Gastroesophageal sphincter (tissue), 4 donors: Measurements from ENCODE around the gene TRIML1. TPM values are rescaled to one million over a fixed set of nuclear protein-coding genes. Genes with fewer than 3 reads are reported as not detected.

Source experiments
- ATAC-seq: fragments of 150-250 bp; one replicate; pipeline ENCODE4 v1.9.1; 2016; ENCODE audit warnings: mild to moderate bottlenecking, moderate library complexity
- H3K27ac ChIP-seq, 4 donors: fragments of 200-600 bp; sonication (generic) in 3 of 4; 1 replicate in 3 of 4; 2 replicates in 1 of 4; pipeline ENCODE4 v1.5.1; 2016 to 2019
- H3K27me3 ChIP-seq: fragments of 200-600 bp; sonication (generic); one replicate; pipeline ENCODE4 v1.5.1; 2019
- H3K36me3 ChIP-seq, 2 donors: fragments of 200-600 bp; sonication (generic); one replicate each; pipeline ENCODE4 v1.5.1; 2019; ENCODE audit warnings: control low read depth in 1 of 2
- H3K4me1 ChIP-seq, 3 donors: fragments of 200-600 bp; sonication (generic); 1 replicate in 2 of 3; 2 replicates in 1 of 3; pipeline ENCODE4 v1.5.1; 2016 to 2019; ENCODE audit warnings: control low read depth in 2 of 3
- H3K4me3 ChIP-seq, 2 donors: fragments of 200-600 bp; sonication (generic); one replicate each; pipeline ENCODE4 v1.5.1; 2019; ENCODE audit warnings: mild to moderate bottlenecking in 1 of 2, moderate library complexity in 1 of 2
- H3K9me3 ChIP-seq, 3 donors: fragments of 200-600 bp; sonication (generic); one replicate each; pipeline ENCODE4 v1.5.1; 2017 to 2019; ENCODE audit warnings: control low read depth in 2 of 3
- CTCF ChIP-seq, 4 experiments: fragments of 200-600 bp in 2 of 4; fragments of 450-650 bp in 2 of 4; sonication (generic) in 1 of 4; IDR thresholded peaks; one replicate each; pipeline ENCODE4 v1.5.1; 2017 to 2019; ENCODE audit warnings: antibody characterized with exemption in 4 of 4, mild to moderate bottlenecking in 2 of 4, moderate library complexity in 2 of 4
- EP300 ChIP-seq: sonication (generic); formaldehyde crosslinking; IDR thresholded peaks from one replicate; pipeline ENCODE4 v1.6.1; 2017; ENCODE audit warnings: antibody characterized with exemption, mild to moderate bottlenecking
- POLR2A ChIP-seq, 2 donors: fragments of 450-650 bp; IDR thresholded peaks; one replicate each; pipeline ENCODE4 v1.6.1; 2017; ENCODE audit warnings: antibody characterized with exemption in 2 of 2, mild to moderate bottlenecking in 2 of 2, moderate library complexity in 1 of 2
- POLR2AphosphoS5 ChIP-seq: sonication (generic); formaldehyde crosslinking; IDR thresholded peaks from one replicate; pipeline ENCODE4 v1.6.1; 2017; ENCODE audit warnings: antibody characterized with exemption
- WGBS, 2 donors: methylation state at CpG; one replicate each; pipeline ENCODE4 v1.1.5; 2018; ENCODE audit warnings: low coverage in 1 of 2; 5-methylcytosine and 5-hydroxymethylcytosine counted together
- total RNA-seq, 4 donors: library from RNA; depleted of rRNA; stranded (reverse); fragments of >200 nt; gene quantifications; one replicate each; pipeline ENCODE4 v1.1.0, GENCODE V29; 2016

TRIML1 gene
- total RNA-seq, 4 donors from 2014 or later = not detected

GRCh38 chr4:188132232-188132631 lies 7.0 kb upstream of the TRIML1 start:
- Histone ChIP-seq H3K27me3 (no peaks in the 10 kb centered on the region), H3K27ac (no peak overlapping the region), H3K36me3 (no peaks in the 10 kb centered on the region), H3K4me1 (peaks cover 0 to 5% (median 0%) of the 10 kb centered on the region in 3 donors), H3K9me3 (no peaks in the 10 kb centered on the region), H3K4me3 (no peak overlapping the region)
- ATAC-seq = no peak
- TF ChIP-seq POLR2A (IDR thresholded peaks at IDR 0.05) (no peak), POLR2AphosphoS5 (no peak), EP300 (no peak), CTCF (IDR thresholded peaks at IDR 0.05) (no peak)
- WGBS, 2 donors = 96 to 99% methylated on average over 5 of the region's 5 CpGs

GRCh38 chr4:188138227-188138626 lies 1.0 kb upstream of the TRIML1 start:
- H3K27me3 ChIP-seq = no peaks in the 10 kb centered on the region
- WGBS, 2 donors = 65 to 67% methylated on average over 9 to 10 of the region's 10 CpGs
- no peaks in the 10 kb centered on the region for H3K36me3 ChIP-seq
- no peaks in the 10 kb centered on the region for H3K4me1 ChIP-seq
- TF ChIP-seq CTCF (IDR thresholded peaks at IDR 0.05) = no peak
- no peak for TF ChIP-seq POLR2AphosphoS5
- no peak for TF ChIP-seq EP300
- H3K27ac ChIP-seq = no peak overlapping the region
- H3K4me3 ChIP-seq = no peak overlapping the region
- ATAC-seq = no peak
- H3K9me3 ChIP-seq = no peaks in the 10 kb centered on the region

GRCh38 chr4:188139671-188140070 lies 430 bp downstream of the TRIML1 start:
- no peaks in the 10 kb centered on the region for H3K36me3 ChIP-seq
- no peak overlapping the region for H3K27ac ChIP-seq
- no peaks in the 10 kb centered on the region for H3K9me3 ChIP-seq
- TF ChIP-seq CTCF (IDR thresholded peaks at IDR 0.05) = no peak
- no peaks in the 10 kb centered on the region for H3K4me1 ChIP-seq
- no peak overlapping the region for H3K4me3 ChIP-seq
- no peak for ATAC-seq
- 70 to 95% methylated on average over 6 to 7 of the region's 19 CpGs for WGBS, 2 donors
- H3K27me3 ChIP-seq = no peaks in the 10 kb centered on the region

- Histone ChIP-seq H3K27me3 (no peaks in the 10 kb centered on the region), H3K9me3 (no peaks in the 10 kb centered on the region), H3K27ac (no peak overlapping the region), H3K36me3 (no peaks in the 10 kb centered on the region), H3K4me3 (no peak overlapping the region), H3K4me1 (no peaks in the 10 kb centered on the region)
- 54 to 67% methylated on average over 5 to 9 of the region's 11 CpGs for WGBS, 2 donors
- no peak for TF ChIP-seq POLR2A (IDR thresholded peaks at IDR 0.05)
- no peak for TF ChIP-seq POLR2AphosphoS5
- TF ChIP-seq EP300 = no peak
- no peak for TF ChIP-seq CTCF (IDR thresholded peaks at IDR 0.05)
- no peak for ATAC-seq
These were observed 4.5 kb downstream of the TRIML1 start for GRCh38 chr4:188143731-188144130.

GRCh38 chr4:188145601-188146000 lies 6.4 kb downstream of the TRIML1 start:
- no peaks in the 10 kb centered on the region for H3K36me3 ChIP-seq
- H3K4me3 ChIP-seq = no peak overlapping the region
- TF ChIP-seq CTCF (IDR thresholded peaks at IDR 0.05) = no peak
- no peak for TF ChIP-seq EP300
- no peak for TF ChIP-seq POLR2A (IDR thresholded peaks at IDR 0.05)
- no peak for TF ChIP-seq POLR2AphosphoS5
- H3K27me3 ChIP-seq = no peaks in the 10 kb centered on the region
- no peak overlapping the region for H3K27ac ChIP-seq
- H3K9me3 ChIP-seq = no peaks in the 10 kb centered on the region
- 88 to 92% methylated on average over 4 of the region's 10 CpGs for WGBS, 2 donors
- ATAC-seq = no peak
- no peaks in the 10 kb centered on the region for H3K4me1 ChIP-seq
